ENCODE measurements around the gene SLC12A7.
"Not testable (repeated sequence)": the region's sequence is repeated elsewhere in the genome, so short reads cannot be mapped to it uniquely, and the experiment has no call there.

Gene SLC12A7

DNA sequence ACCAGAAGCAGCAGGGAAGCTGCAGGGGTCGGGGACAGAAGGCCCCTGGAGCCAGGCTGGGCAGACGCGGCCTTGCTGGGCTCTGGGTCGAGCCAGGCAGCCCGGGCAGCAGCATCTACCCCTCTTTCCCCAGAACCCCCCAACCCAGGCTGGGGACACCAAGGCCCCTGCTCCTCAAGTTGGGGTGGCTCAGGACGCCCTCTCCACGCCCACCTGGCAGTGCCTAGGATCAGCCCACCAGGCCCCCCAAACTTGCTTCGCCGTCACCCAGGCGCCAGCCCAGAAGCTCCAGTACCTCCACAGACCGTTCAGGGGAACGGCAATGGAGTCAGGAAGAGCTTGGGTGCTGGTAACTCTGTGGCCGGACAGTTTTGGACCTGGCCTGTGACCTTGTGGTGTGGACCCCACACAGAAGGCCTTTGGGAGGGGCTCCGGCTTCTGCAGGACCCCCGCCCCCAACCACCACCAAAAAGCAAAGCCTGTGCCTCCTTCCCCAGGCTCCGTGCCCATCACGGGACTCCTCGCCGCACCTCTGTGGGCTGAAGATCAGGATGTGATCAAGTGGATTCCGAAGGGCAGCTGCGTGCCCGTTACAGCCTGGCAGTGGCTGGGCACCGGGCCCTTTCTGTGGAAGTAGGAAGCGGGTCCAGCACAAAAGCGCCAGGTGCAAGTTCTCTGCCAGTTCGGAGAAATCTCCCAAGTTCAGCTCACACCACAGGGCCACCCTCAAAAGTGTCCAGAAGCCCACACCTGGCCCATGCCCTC is 2.1 kb downstream of the SLC12A7 start:
- DNase-seq (ENCODE audit: low read depth), result no peak

DNA sequence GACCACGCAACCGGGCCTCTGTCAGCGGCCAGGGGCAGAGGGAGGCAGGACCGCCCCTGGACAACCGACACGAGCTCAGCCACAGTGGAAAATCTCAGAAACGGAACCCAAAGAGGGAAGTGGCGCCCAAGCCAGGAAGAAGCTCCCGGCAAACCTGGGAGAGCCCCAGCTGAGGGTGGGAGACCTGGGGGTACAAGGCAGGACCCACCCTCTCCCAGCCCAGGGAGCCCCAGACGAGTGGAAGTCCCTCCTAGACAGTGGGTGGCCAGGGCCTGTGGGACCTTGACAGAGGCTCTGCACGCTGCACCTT is 3.0 kb downstream of the SLC12A7 start:
- DNase-seq (ENCODE audit: low read depth), result no peak

DNA sequence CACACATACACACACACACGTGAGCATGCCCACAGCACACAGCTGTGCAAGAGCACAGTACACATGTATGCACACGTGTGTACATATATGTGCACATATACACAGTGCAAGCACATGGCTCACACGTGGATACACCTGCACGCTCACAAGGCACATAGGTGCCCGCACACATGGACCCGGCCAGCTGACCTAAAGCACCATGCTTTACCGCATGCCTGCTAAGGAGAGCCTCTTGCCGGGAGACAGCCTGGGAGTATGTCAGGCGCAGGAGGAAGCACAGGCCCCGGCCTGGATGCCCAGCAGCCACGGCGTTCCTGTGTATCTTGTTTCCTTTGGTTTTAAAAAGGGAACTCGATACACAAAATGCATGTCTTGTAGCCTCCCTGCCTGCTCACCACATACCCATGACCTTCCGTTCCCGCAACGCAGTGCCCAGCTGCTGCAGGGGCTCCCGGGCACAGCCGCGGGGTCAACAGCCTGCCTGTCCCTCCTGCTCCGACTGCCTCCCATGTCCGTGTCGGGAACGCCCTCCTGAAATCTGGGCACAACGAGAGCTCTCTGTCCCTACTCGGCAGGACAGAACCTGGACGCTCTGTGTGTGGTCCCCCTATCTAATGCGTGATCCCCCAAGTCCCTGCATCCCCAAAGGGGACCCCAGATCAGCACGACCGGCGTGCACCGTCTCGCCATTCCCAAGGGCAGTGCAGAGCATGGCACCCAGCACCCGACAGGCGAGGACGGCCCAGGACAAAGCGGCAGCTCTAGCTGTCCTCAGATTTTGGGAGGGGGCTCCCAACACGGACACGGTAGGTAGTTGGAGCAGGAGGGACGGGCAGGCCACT is 3.6 kb downstream of the SLC12A7 start:
- no peak for DNase-seq (ENCODE audit: low read depth)

DNA sequence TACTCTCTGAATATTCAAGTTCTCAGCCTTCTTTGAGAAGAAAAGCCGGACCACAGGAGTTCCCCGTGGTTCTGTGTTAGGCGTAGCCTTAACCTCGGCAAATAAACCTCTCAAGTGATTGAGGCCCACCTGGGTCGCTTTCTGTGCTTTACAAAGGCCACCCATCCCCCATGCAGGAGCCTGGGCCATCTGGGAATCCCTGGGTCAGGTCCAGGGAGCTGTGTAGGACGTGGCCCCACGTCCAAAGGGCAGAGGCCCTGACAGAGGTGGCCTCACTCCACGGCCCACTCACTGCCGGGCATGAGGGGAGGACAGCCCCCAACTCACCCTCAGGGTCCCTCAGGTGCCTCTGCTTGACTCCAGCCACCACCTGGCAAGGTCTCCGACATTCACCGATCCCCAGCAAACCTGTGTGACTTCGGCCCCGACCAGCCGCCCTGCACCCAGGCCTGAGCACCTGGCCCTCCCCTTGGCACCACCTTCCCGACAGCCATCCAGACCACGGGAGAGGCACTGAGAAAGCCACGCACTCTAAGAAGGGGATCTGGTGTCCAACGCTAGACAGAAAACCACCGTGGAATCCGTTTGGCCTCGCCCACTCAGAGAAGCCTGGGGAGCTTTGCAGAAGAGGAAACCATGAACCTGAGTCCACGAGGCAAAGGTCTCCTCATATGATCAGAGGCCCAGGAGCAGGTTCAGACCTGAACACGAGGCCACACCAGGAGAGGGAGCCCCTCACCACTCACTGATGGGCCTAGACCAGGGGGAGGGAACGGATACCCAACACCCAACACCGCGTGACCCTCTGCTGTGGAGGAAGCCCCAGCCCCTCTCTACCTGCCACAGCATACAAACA is 4.5 kb downstream of the SLC12A7 start:
- DNase-seq (ENCODE audit: low read depth), result no peak

DNA sequence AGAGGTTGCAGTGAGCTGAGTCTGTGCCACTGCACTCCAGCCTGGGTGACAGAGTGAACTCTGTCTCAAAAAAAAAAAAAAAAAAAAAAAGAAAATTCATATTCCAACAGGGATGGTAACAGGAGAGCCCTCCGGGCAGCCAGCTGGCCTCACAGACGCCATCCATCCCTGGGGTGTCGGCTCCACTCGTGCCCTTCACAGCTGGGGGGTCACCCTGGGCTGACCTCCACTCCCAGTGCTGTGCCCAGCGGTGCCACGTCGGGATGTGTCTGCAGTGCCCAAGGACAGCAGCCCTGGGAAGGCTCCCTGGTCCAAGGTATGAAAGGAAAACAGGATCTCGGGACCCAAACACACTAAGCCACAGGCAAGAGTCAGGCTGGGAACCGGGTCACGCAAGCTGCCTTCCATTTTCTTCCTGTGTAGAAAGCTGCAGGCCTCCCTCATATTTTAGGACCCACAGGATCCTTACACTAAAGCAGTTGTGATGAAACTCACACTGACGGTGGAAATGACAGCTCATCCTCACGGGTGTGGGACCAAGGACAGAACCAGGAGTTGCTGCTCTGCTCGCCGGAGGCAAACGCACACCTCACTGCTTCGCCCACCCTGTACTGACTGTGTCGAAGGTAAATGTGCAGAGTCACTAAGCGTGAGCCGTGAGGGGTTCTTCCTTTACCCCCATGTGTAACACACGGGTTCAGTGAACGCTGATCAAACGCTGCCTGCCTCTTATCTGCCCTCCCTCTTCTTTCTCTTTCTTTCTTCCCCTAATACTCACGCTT is 5.3 kb downstream of the SLC12A7 start:
- no peak for DNase-seq (ENCODE audit: low read depth)

DNA sequence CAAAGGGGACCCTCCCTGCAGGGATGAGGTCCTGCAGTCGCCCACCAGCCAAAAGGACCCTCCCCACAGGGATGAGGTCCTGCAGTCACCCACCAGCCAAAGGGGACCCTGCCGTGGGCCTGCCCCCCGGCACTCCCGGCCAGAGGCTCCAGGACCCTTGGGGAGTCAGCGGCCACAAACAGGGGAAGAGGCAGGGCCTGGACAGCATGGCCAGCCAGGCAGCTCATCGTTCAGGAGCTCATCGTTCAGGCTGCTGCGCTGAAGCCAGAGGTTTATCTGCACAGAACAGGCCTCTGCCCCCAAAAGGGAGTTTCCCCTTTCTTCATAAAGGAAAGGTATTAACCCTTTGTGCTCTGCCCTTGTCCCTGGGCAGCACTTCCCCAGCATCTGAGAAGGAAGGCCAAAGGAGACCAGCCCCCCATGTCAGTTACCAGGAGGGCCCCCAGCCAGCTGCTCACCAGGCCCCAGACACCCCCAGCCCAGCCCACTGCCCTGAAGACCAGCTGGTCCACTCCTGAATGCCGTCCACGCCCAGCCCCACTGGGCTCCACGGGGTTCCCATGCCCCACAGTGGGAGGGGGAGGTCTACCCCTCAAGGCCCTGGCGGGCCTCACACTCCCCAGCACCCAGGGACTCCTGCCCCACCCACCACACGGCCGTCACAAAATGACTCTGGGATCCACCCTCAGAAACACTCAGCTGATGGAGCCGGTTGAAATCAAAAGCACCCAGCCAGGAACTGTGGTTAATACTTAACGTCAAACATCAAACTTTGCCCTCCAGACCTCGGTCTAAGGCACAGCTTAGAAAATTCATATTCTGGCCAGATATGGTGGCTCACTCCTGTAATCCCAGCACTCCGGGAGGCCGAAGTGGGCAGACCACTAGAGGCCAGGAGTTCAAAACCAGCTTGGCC is 6.3 kb downstream of the SLC12A7 start:
- no peak for DNase-seq (ENCODE audit: low read depth)

DNA sequence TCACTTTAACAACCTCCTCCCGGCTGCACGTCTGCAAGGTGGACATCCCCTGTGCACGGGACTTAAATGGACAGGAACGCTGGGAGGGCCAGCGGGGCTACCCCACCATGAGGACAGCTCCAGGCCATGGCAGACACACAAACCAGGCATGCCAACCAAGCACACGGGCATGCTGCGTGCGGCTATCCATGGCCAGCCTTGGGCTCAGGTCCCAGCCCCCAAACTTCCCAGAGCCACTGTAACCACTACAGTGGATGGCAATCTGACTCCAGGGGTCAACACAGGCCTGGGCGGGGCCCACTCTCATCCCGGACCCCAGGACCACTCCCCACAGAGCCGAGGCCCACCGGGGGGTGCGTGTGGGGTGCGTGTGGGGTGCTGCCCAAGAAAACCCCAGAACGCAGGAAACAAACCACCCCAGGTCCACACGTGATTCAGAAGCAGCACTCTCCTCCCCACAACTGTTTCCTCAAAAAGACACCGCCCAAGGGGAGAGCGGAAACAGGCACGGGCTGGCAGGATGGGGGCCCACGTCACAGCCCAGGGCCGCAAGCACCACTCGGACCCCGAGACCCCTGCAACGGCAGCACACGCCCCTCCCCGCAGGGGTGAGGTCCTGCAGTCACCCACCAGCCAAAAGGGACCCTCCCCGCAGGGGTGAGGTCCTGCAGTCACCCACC is 7.4 kb downstream of the SLC12A7 start:
- DNase-seq (ENCODE audit: low read depth), result no peak

DNA sequence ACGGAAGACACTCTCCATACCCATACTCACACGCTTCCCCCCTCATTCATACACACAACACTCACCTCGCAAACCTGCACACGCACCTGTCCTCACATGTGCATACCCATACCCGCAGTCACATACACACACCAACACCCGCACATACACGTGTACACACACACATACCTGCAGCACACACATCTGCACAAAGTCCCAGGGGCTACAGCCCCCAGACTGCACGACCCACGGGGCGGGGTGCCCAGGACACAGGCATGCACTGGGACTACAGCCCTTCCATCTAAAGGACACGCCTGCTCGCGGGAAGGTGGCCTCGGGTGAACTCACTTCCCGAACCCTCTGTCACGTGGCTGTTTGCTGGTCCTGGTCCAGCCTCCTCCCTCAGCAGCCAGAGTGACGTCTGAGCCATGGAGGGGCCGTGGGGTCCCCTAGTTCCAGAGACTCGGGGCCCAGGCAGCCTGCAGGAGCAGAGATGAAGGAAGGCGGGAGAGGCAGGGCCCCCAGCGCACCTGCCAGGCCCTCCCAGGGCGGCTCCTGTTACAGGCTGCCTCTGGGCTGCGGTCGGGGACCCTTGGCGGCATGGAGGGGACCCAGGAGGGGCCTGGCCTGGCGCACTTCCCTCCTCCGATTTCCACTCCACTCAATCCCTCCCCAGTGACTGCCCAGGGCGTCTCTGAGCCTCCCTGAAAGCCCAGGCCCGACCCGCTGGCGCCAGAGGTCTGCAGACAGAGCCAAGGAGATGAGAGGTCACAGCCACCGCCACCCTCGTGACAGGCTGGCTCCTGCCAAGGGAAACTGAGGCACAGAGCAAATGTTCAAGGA is 8.1 kb downstream of the SLC12A7 start:
- no peak for DNase-seq (ENCODE audit: low read depth)

DNA sequence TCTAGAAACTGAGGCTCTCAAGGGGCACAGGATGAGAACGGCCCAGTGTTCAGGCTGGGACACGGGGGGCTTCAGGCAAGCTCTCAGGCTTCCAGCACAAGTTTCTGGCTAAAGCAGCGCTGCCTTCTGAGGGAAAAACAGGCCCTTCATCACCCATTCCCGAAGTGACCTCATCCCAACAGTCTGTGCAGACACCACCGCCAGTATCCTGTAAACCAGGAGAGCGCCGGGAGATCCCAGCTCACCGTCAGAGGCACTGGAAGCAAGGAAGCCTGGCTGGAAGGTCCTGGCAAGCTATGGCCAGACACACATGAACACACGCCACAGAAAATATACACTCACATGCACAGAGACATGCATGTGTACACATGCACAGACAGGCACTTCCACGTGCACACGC is 8.8 kb downstream of the SLC12A7 start:
- DNase-seq (ENCODE audit: low read depth), result no peak

DNA sequence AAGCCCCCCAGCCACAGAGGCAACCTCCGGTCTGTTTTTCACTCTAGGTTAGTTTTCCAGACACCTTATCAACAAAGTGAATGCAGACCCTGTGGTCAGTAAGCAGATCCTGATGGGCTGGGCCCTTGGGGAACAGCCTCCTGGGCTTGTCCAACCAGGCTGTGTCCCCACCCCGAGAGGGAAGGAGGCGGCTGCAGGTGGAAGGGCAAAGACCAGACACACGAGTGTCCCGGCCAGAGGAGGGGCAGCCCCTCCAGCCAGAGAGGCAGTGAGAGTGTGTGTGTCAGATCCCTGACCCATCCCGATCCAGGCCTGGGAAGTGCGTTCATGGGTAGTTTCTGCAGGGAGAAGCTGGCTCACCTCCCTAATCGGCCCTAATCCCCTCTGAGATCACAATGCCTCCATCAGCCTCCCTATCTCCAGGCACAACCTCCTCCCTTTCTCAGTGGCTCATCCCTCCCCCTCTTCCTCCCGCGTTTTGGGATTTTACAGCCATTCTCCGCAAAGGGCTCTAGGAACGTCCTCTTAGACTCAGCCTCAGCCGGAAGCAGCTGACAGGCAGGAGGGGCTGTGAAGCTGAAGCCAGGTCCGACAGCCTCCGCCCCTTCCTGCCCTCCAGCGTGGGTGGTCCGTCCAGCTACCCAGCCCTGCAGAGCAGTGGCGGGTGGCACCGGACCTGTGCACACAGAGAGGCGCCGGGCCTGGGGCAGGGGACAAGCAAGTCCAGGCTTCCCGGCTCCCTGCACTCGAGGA is 9.7 kb downstream of the SLC12A7 start:
- DNase-seq (ENCODE audit: low read depth), result no peak

DNA sequence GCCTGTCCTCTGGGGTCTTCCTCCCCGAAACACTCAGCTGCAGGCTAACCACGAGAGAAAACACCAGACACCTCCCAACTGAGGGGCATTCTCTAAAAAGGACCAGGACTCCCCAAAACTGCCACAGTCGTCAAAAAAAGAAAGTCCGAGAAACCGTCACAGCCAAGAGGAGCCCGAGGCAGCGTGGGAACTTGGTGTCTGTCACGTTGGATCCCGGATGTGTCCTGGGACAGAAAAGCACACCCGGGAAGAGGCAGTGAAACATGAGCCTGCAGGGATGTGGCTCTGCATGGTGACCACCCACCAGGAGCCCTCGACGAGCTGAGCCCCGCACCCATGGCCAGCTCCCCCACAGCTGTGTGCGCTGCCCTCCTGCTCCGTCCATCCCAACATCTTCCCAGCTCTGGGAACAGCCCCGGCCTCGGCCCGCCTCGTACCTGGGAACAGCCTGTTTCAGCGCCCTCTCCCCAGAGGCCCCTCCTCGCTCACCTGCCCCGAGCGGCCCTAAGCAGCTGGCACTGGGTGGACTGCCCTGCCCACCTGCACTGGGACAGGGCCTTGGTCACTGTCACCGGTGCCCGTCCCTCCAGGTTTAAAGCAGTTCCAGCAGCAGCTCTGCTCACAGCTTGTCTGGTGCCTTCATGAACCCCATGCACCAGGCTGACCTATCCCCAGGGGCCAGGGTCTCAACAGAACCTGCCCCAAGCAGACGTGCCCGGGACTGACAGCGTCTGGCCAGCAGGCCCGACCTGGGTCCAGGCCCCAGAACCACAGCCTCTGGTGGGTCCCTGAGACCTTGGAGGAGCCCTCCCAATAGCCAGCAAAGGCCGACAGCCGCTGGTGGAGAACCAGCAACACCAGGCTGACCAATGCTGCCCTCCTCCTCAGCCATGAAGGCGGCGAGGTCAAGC is 10.9 kb downstream of the SLC12A7 start:
- no peak for DNase-seq (ENCODE audit: low read depth)

DNA sequence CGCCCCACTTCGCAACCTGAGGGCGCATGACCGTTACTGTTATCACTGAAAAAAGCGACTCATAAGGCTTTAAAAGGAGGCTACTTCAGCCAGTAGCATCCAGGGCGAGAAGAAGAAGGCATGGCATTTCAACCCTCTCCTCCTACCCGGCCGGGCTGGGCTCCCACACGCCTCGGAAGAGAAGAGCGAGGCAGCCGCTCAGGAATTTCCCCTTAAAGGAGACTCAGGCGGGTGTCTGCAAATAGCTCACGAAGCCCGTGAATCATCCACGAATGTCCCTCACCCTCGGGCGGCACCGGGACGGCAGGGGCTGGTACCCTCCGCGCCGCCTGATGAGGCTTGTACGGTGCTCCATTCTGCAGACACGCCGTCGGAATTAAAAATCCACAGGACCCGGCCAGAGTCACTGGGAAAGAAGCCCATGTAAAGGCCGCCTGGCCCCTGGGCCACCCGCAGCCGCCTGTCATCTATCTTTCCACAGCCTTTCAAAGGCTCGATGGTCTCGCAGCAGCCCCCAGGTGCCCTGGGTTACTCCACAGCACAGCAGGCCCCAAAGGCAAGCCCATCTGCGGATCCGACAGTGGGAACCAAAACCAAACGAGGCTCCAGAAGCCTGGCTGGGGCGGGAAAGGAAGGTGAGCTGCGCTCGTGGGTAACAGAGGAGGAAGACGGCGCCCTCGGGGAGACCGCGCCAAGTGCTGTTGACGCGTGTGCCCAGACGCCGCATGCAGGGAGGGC is 11.8 kb downstream of the SLC12A7 start:
- no peak for DNase-seq (ENCODE audit: low read depth)

DNA sequence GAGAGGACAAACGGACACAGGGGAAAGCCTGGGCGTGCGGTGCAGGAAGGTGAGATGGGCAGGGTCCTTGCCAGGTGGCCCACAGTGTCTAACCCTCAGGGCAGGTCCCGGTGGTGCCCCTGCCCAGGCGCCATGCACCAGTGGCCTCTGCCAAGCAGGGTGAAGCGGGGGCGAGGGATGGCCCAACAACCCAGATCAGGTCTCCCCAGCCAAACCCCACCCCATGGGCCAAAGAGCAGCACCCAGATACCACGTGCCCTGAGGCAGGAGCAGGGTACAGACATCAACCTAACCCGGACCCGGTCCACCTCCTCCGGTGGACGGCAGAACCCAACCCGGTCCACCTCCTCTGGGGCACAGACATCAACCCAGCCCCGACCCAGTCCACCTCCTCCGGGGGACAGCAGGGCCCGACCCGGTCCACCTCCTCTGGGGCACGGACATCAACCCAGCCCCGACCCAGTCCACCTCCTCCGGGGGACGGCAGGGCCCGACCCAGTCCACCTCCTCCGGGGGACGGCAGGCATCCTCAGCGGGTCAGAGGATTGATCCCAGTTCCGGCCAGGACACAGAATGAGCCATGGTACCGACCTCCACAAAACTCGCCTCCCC is 12.8 kb downstream of the SLC12A7 start:
- no peak for DNase-seq (ENCODE audit: low read depth)

DNA sequence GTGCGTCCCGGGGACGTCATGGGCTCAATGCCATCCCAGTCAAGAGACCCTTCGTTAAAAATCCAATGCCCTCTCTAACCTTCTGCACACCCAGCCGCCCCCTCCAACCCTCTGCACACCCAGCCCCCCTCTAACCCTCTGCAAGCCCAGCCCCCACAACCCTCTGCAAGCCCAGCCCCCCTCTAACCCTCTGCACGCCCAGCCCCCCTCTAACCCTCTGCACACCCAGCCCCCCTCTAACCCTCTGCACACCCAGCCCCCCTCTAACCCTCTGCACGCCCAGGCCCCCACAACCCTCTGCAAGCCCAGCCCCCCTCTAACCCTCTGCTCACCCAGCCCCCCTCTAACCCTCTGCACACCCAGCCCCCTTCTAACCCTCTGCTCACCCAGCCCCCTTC is 13.9 kb downstream of the SLC12A7 start:
- not testable (repeated sequence) for DNase-seq (ENCODE audit: low read depth)

DNA sequence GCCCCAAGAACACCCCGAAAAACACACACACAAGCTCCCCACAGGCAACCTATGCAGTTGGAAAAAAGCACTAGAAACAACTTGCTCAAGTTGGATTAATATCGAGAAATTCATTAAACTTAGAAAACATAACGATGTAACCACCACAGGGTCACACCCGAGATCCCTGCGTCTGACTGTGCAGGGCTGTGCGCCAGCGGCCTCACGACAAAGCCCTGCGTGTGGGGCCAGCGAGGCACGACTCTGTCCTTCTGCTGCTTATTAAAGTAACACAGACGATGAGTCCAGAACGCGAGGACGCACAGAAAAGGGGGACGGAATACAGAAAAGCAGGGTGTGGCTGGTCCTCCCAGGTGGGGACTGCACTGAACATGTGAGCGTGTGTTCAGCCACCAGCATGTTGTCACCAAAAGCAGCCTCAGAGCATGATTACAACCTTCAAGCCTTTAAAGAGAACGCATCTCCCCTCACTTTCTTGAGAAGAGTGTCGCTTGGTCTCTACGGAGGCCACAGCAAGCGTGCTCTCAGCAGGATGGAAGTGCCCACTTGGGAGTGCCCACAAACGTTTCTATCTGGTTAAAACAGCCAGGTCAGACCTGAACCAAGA is 14.4 kb downstream of the SLC12A7 start:
- DNase-seq (ENCODE audit: low read depth), result no peak

DNA sequence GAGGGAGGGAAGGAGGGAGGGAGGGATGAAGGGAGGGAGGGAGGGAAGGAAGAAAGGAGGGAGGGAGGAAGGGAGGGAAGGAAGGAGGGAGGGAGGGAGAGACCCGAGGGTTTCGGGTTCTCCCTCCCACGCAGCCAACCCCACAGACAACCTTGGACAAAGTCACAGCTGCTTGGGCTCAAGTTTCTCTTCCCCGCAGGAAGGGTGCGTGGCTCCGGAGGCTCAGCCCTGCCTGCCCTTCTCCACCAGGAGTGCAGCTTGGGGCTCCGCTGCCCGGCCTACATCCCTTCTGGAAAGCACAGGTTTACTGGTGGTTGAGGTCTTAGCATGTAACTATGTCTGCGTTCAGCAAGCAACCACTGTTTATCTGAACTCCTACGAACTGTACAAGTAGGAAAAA is 15.0 kb downstream of the SLC12A7 start:
- no peak for DNase-seq (ENCODE audit: low read depth)
